ENCODE measurements around the gene KLHL9.

DNA sequence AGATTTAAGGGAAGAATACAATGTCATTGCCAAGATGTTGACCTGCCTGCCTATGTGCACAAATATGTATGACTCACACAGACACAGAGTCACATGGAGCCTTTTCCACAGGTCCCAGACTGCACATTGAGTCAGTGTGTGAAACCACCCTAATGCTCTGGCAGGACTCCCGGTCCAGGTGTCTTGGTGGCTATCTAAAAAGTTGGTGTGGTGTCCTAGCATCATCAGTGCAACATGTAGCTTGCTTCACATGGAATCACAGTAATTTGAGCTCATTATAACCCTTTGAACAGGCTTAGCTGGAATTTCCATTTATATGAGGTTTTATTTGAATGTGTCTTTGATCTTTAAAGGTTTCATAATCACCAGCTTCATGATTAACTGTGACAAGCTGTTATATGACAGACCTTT lies 40.8 kb downstream of the KLHL9 start:
- TF ChIP-seq FOXO1 (CRISPR knock-in tag; IDR thresholded peaks at IDR 0.05) (no peak), FOXK2 (IDR thresholded peaks at IDR 0.05) (no peak), ZNF432 (CRISPR knock-in tag; IDR thresholded peaks at IDR 0.05; ENCODE audit: borderline replicate concordance) (no peak), RAD21 (CRISPR knock-in tag; IDR thresholded peaks at IDR 0.05) (no peak), SNRNP70 (IDR thresholded peaks at IDR 0.05; ENCODE audit: low read depth, low read length) (no peak), ELF1 (CRISPR knock-in tag; IDR thresholded peaks at IDR 0.05) (no peak), SMARCC2 (IDR thresholded peaks at IDR 0.05) (no peak), MAZ (IDR thresholded peaks at IDR 0.05; ENCODE audit: borderline replicate concordance, low read depth, low read length) (no peak), MAZ (CRISPR knock-in tag; IDR thresholded peaks at IDR 0.05; ENCODE audit: low read depth) (no peak), JUNB (CRISPR knock-in tag; IDR thresholded peaks at IDR 0.05; ENCODE audit: borderline replicate concordance) (no peak), NR2F2 (IDR thresholded peaks at IDR 0.05; ENCODE audit: borderline replicate concordance, low read depth) (no peak)
- TF ChIP-seq, protein P1, sequence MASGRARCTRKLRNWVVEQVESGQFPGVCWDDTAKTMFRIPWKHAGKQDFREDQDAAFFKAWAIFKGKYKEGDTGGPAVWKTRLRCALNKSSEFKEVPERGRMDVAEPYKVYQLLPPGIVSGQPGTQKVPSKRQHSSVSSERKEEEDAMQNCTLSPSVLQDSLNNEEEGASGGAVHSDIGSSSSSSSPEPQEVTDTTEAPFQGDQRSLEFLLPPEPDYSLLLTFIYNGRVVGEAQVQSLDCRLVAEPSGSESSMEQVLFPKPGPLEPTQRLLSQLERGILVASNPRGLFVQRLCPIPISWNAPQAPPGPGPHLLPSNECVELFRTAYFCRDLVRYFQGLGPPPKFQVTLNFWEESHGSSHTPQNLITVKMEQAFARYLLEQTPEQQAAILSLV (CRISPR knock-in tag; IDR thresholded peaks at IDR 0.05; ENCODE audit: borderline replicate concordance), result no peak
- TF ChIP-seq, protein P2, sequence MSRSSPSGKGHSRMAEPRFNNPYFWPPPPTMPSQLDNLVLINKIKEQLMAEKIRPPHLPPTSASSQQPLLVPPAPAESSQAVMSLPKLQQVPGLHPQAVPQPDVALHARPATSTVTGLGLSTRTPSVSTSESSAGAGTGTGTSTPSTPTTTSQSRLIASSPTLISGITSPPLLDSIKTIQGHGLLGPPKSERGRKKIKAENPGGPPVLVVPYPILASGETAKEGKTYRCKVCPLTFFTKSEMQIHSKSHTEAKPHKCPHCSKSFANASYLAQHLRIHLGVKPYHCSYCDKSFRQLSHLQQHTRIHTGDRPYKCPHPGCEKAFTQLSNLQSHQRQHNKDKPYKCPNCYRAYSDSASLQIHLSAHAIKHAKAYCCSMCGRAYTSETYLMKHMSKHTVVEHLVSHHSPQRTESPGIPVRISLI (CRISPR knock-in tag; IDR thresholded peaks at IDR 0.05; ENCODE audit: borderline replicate concordance), result no peak
- TF ChIP-seq, protein P3, sequence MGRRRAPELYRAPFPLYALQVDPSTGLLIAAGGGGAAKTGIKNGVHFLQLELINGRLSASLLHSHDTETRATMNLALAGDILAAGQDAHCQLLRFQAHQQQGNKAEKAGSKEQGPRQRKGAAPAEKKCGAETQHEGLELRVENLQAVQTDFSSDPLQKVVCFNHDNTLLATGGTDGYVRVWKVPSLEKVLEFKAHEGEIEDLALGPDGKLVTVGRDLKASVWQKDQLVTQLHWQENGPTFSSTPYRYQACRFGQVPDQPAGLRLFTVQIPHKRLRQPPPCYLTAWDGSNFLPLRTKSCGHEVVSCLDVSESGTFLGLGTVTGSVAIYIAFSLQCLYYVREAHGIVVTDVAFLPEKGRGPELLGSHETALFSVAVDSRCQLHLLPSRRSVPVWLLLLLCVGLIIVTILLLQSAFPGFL (CRISPR knock-in tag; IDR thresholded peaks at IDR 0.05), result no peak

Measured in HepG2 (cell line).